Stimulated activated CD4-positive, alpha-beta T cell treated with anti-CD3 and anti-CD28 coated beads, Interleukin-15, amount 100 ng/mL, for 48 hours (primary cell): Measurements from ENCODE around the gene C2CD3.
A peak's percentile ranks its signal among the peaks of the same experiment; 100 is the strongest.

Experiments used
- DNase-seq, 2 donors: peaks; one replicate each; pipeline ENCODE4 v3.0.0-alpha.2; 2020; ENCODE audit warnings: low read depth in 2 of 2

Gene C2CD3

GRCh38 chr11:74170694-74171629 is at the start of gene C2CD3, which contains the start of gene PPME1:
Gene C2CD3 (minus strand): TSS chr11:74171002. CDS start chr11:74170792, 210 bp downstream.
Gene PPME1 (plus strand): TSS chr11:74171289. CDS start chr11:74171422, 133 bp downstream.
- peak; percentile 96 for DNase-seq

- no peak for DNase-seq
Measured at GRCh38 chr11:74220376-74220775, 49.6 kb upstream of the C2CD3 start.

GRCh38 chr11:74212533-74212932 is 41.7 kb upstream of the C2CD3 start:
- no peak for DNase-seq

GRCh38 chr11:74208507-74208906 is 37.7 kb upstream of the C2CD3 start:
- DNase-seq = no peak

GRCh38 chr11:74206746-74207145 is 35.9 kb upstream of the C2CD3 start:
- no peak for DNase-seq

GRCh38 chr11:74205181-74205580 is 34.4 kb upstream of the C2CD3 start:
- DNase-seq = no peak

- DNase-seq = no peak
Measured at GRCh38 chr11:74204701-74205100, 33.9 kb upstream of the C2CD3 start.

GRCh38 chr11:74203966-74204365 is 33.2 kb upstream of the C2CD3 start:
- DNase-seq = no peak

GRCh38 chr11:74196781-74197486 is 26.1 kb upstream of the C2CD3 start:
- no peak for DNase-seq

- no peak for DNase-seq
Measured at GRCh38 chr11:74195828-74196227, 25.0 kb upstream of the C2CD3 start.

- DNase-seq = no peak
Measured at GRCh38 chr11:74185695-74186094, 14.9 kb upstream of the C2CD3 start.

- DNase-seq = no peak
Measured at GRCh38 chr11:74185285-74185684, 14.5 kb upstream of the C2CD3 start.

- no peak for DNase-seq
Measured at GRCh38 chr11:74182635-74183034, 11.8 kb upstream of the C2CD3 start.

GRCh38 chr11:74179234-74180052 is 8.6 kb upstream of the C2CD3 start:
- DNase-seq = no peak

GRCh38 chr11:74175920-74176319 is 5.1 kb upstream of the C2CD3 start:
- no peak for DNase-seq

GRCh38 chr11:74171997-74172396 is 1.2 kb upstream of the C2CD3 start:
- no peak for DNase-seq

- DNase-seq = no peak
Measured at GRCh38 chr11:74171630-74171968, 797 bp upstream of the C2CD3 start.

- DNase-seq = no peak
Measured at GRCh38 chr11:74169738-74170458, 904 bp downstream of the C2CD3 start.

GRCh38 chr11:74168838-74169237 is 2.0 kb downstream of the C2CD3 start:
- DNase-seq = no peak

GRCh38 chr11:74162681-74163467 is 7.9 kb downstream of the C2CD3 start:
- DNase-seq = no peak

GRCh38 chr11:74159642-74160041 is 11.2 kb downstream of the C2CD3 start:
- DNase-seq = no peak
